ENCODE results near the gene SHISA9.

GRCh38 chr16:12985516-12985915 is 84.1 kb downstream of the SHISA9 start:
- TF ChIP-seq CTCF (IDR thresholded peaks at IDR 0.05; ENCODE audit: poor library complexity), result no peak
- no peak for TF ChIP-seq EZH2phosphoT487 (IDR thresholded peaks at IDR 0.05; ENCODE audit: low read depth, severe bottlenecking, unreplicated experiment)

Data from hepatocyte (in vitro differentiated cells).